ENCODE results near the gene PRR20G. TPM values are rescaled to one million over a fixed set of nuclear protein-coding genes. Genes with fewer than 3 reads are reported as not detected.

The PRR20G gene
- not detected for total RNA-seq

DNA sequence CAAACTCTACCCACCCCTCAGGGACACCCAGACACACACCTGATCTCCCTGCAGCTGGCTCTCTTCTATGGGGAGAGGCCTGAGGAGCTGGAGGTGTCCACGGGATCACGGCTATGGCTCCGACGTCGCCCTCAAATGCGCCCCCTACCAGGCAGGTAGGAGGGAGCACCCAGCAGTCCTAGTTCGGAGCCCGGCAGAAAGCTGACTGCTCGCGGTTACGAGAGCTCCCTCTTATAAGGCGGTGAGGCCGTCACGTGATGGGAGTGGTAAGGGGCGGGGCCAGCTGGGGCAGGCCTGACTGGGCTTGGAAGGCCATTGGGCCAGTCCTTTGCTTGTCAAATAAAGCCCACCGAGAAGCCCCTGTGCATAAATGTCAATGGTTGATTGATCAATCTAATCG is at the start of gene PRR20G:
PRR20G (minus strand) TSS at position 207 of the 400 bp plus-strand sequence. CDS start 681 bp downstream, outside the sequence.
- Mint-ChIP-seq H3K36me3 (ENCODE audit: insufficient read depth in 2 of 2) (peaks cover 2 to 4% of the 10 kb centered on the region in 2 donors), H3K27me3 (ENCODE audit: low read depth) (no peaks in the 10 kb centered on the region), H3K4me3 (no peak within 1 kb of the TSS), H3K27ac (no peak within 1 kb of the TSS), H3K4me1 (ENCODE audit: low read depth) (no peaks in the 10 kb centered on the region), H3K9me3 (peaks cover 7 to 8% of the 10 kb centered on the region in 2 donors)
- ATAC-seq (replicated peaks in 1 of 2): no peak
- DNase-seq: no peak

DNA sequence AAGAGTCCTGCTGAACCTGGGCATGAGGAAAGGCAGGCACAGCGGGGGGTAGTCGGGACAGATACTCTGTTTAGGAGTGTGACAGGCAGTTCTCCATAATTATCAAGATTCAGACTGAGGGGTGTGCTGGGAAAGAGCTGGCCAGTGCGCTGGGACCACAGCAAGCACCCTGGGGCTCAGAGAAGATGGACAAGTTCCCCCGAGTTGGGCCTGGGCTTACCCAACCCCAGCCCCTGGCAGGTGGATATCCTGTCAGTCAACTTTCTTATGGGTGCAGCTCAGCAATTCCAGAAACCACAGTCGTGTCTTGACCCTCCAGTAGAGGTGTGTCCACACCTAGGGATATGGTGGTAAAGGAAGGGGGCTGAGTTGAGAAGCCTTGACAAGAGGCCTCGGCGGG is 49.2 kb upstream of the PRR20G start:
- H3K9me3 Mint-ChIP-seq: peaks cover 9 to 12% of the 10 kb centered on the region in 2 donors
- peaks cover 3 to 9% of the 10 kb centered on the region in 2 donors for H3K36me3 Mint-ChIP-seq (ENCODE audit: insufficient read depth in 2 of 2)
- DNase-seq (no peak), ATAC-seq (replicated peaks in 1 of 2) (no peak)
- H3K4me1 Mint-ChIP-seq (ENCODE audit: low read depth): no peaks in the 10 kb centered on the region
- no peak overlapping the region for H3K27ac Mint-ChIP-seq
- H3K27me3 Mint-ChIP-seq (ENCODE audit: low read depth): peaks cover 13% of the 10 kb centered on the region
- no peak overlapping the region for H3K4me3 Mint-ChIP-seq

- DNase-seq: no peak
- Mint-ChIP-seq H3K9me3 (peaks cover 9 to 15% of the 10 kb centered on the region in 2 donors), H3K27me3 (ENCODE audit: low read depth) (peaks cover 12% of the 10 kb centered on the region), H3K36me3 (ENCODE audit: insufficient read depth in 2 of 2) (peaks cover 3 to 11% of the 10 kb centered on the region in 2 donors), H3K4me1 (ENCODE audit: low read depth) (no peaks in the 10 kb centered on the region), H3K27ac (no peak overlapping the region), H3K4me3 (no peak overlapping the region)
- no peak for ATAC-seq (replicated peaks in 1 of 2)
Measured at GRCh38 chr3:127336101-127336500, 48.3 kb upstream of the PRR20G start.

DNA sequence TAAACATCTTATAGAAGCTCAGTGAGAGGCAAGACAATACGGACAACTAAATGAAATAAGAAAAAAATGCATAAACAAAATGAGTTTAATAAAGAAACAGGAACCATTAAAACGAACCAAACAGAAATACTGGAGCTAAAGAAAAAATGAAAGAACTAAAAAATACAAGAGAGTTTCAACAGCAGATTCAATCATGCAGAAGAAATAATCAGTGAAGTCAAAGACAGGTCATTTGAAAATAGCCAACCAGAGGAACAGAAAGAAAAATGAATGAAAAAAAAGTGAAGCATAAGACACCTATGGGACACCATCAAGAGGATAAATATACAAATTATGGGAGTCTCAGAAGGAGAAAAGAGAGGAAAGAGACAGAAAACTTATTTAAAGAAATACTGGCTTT is 42.5 kb upstream of the PRR20G start:
- H3K4me1 Mint-ChIP-seq (ENCODE audit: low read depth): no peaks in the 10 kb centered on the region
- peaks cover 7 to 17% of the 10 kb centered on the region in 2 donors for H3K9me3 Mint-ChIP-seq
- H3K36me3 Mint-ChIP-seq (ENCODE audit: insufficient read depth in 2 of 2): peaks cover 8% of the 10 kb centered on the region in 2 donors
- DNase-seq (no peak), ATAC-seq (replicated peaks in 1 of 2) (no peak)
- H3K27ac Mint-ChIP-seq: no peak overlapping the region
- H3K4me3 Mint-ChIP-seq: no peak overlapping the region
- H3K27me3 Mint-ChIP-seq (ENCODE audit: low read depth): no peaks in the 10 kb centered on the region

GRCh38 chr3:127329631-127330285 is 41.9 kb upstream of the PRR20G start:
- Mint-ChIP-seq H3K4me1 (ENCODE audit: low read depth) (no peaks in the 10 kb centered on the region), H3K4me3 (no peak overlapping the region), H3K9me3 (peaks cover 7 to 15% of the 10 kb centered on the region in 2 donors), H3K27me3 (ENCODE audit: low read depth) (no peaks in the 10 kb centered on the region), H3K27ac (no peak overlapping the region), H3K36me3 (ENCODE audit: insufficient read depth in 2 of 2) (peaks cover 7 to 8% of the 10 kb centered on the region in 2 donors)
- ATAC-seq (replicated peaks in 1 of 2) (no peak), DNase-seq (no peak)

- DNase-seq (no peak), ATAC-seq (replicated peaks in 1 of 2) (no peak)
- Mint-ChIP-seq H3K4me3 (no peak overlapping the region), H3K4me1 (ENCODE audit: low read depth) (no peaks in the 10 kb centered on the region), H3K27me3 (ENCODE audit: low read depth) (no peaks in the 10 kb centered on the region), H3K9me3 (peaks cover 5 to 15% of the 10 kb centered on the region in 2 donors), H3K27ac (no peak overlapping the region), H3K36me3 (ENCODE audit: insufficient read depth in 2 of 2) (peaks cover 5 to 8% of the 10 kb centered on the region in 2 donors)
Measured at GRCh38 chr3:127328421-127328820, 40.6 kb upstream of the PRR20G start.

DNA sequence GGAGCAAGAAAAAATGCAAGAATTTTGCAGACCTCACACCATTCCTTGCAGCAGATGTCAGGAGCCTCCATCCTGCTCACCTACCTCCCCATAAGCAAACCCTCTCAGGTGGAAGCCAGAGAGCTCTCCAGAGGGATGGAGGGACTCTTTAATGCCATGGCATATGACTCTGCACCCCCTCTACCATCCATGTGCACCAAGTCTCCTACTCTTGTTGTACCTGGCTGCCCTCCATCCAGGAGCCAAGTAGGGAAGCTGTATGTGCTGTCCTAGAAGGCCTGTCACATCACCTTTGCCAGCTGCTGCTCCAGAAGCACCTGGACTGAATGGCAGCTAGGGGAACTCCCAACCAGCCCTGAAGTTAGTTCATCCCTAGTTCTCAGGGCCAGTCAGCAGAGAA is 38.5 kb upstream of the PRR20G start:
- Mint-ChIP-seq H3K27me3 (ENCODE audit: low read depth) (no peaks in the 10 kb centered on the region), H3K27ac (no peak overlapping the region), H3K36me3 (ENCODE audit: insufficient read depth in 2 of 2) (peaks cover 5% of the 10 kb centered on the region in 2 donors), H3K4me3 (no peak overlapping the region), H3K4me1 (ENCODE audit: low read depth) (no peaks in the 10 kb centered on the region), H3K9me3 (peaks cover 5 to 11% of the 10 kb centered on the region in 2 donors)
- DNase-seq: no peak
- ATAC-seq (replicated peaks in 1 of 2): no peak

GRCh38 chr3:127325629-127325961 is 37.7 kb upstream of the PRR20G start:
- H3K4me1 Mint-ChIP-seq (ENCODE audit: low read depth): no peaks in the 10 kb centered on the region
- peaks cover 10% of the 10 kb centered on the region in 2 donors for H3K9me3 Mint-ChIP-seq
- H3K4me3 Mint-ChIP-seq: no peak overlapping the region
- H3K27ac Mint-ChIP-seq: no peak overlapping the region
- no peak for ATAC-seq (replicated peaks in 1 of 2)
- no peak for DNase-seq
- H3K27me3 Mint-ChIP-seq (ENCODE audit: low read depth): no peaks in the 10 kb centered on the region
- H3K36me3 Mint-ChIP-seq (ENCODE audit: insufficient read depth in 2 of 2): peaks cover 5% of the 10 kb centered on the region in 2 donors

- Mint-ChIP-seq H3K9me3 (peaks cover 5 to 8% of the 10 kb centered on the region in 2 donors), H3K36me3 (ENCODE audit: insufficient read depth in 2 of 2) (peaks cover under 1 to 2% of the 10 kb centered on the region in 2 donors), H3K4me3 (no peak overlapping the region), H3K4me1 (ENCODE audit: low read depth) (no peaks in the 10 kb centered on the region), H3K27me3 (ENCODE audit: low read depth) (no peaks in the 10 kb centered on the region), H3K27ac (no peak overlapping the region)
- DNase-seq (no peak), ATAC-seq (replicated peaks in 1 of 2) (no peak)
Measured at GRCh38 chr3:127324913-127325628, 37.2 kb upstream of the PRR20G start.

GRCh38 chr3:127324076-127324475 is 36.2 kb upstream of the PRR20G start:
- H3K4me3 Mint-ChIP-seq: no peak overlapping the region
- H3K27ac Mint-ChIP-seq: no peak overlapping the region
- ATAC-seq (replicated peaks in 1 of 2) (no peak), DNase-seq (no peak)
- no peaks in the 10 kb centered on the region for H3K36me3 Mint-ChIP-seq (ENCODE audit: insufficient read depth in 2 of 2)
- no peaks in the 10 kb centered on the region for H3K27me3 Mint-ChIP-seq (ENCODE audit: low read depth)
- H3K4me1 Mint-ChIP-seq (ENCODE audit: low read depth): no peaks in the 10 kb centered on the region
- H3K9me3 Mint-ChIP-seq: peaks cover 4 to 5% of the 10 kb centered on the region in 2 donors

DNA sequence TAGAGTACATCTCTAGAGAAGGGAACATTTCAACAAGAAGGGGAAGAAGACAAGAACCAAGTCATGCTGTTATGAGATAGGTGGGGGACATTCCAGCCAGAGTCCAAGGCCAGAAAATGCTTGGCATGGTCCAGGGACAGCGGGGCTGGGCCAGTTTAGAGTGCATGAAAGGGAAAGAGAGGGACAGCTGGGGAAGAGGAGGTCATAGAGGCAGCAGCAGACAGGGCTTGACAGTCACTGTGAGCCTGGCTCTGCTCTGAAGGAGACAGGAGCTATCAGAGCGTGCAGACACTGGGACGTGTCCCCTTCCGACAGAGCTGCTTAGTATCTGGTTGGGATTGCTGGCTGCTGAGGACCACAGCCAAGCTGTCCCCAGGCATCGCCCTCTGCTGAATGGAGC is 35.7 kb upstream of the PRR20G start:
- Mint-ChIP-seq H3K4me3 (no peak overlapping the region), H3K27ac (no peak overlapping the region), H3K36me3 (ENCODE audit: insufficient read depth in 2 of 2) (no peaks in the 10 kb centered on the region), H3K9me3 (peaks cover 4 to 5% of the 10 kb centered on the region in 2 donors), H3K4me1 (ENCODE audit: low read depth) (no peaks in the 10 kb centered on the region), H3K27me3 (ENCODE audit: low read depth) (no peaks in the 10 kb centered on the region)
- no peak for ATAC-seq (replicated peaks in 1 of 2)
- no peak for DNase-seq

- ATAC-seq (replicated peaks in 1 of 2): no peak
Measured at GRCh38 chr3:127321371-127321770, 33.5 kb upstream of the PRR20G start.

GRCh38 chr3:127320529-127321121 is 32.8 kb upstream of the PRR20G start:
- Mint-ChIP-seq H3K36me3 (ENCODE audit: insufficient read depth in 2 of 2) (no peaks in the 10 kb centered on the region), H3K4me3 (no peak overlapping the region), H3K9me3 (peaks cover 0 to 5% of the 10 kb centered on the region in 2 donors), H3K27me3 (ENCODE audit: low read depth) (no peaks in the 10 kb centered on the region), H3K4me1 (ENCODE audit: low read depth) (no peaks in the 10 kb centered on the region), H3K27ac (no peak overlapping the region)
- no peak for ATAC-seq (replicated peaks in 1 of 2)
- no peak for DNase-seq

More at GRCh38 chr3:127321371-127321770, 33.5 kb upstream of the PRR20G start:
- H3K27ac Mint-ChIP-seq: no peak overlapping the region
- no peak for DNase-seq
- no peaks in the 10 kb centered on the region for H3K4me1 Mint-ChIP-seq (ENCODE audit: low read depth)
- peaks cover 0 to 5% of the 10 kb centered on the region in 2 donors for H3K9me3 Mint-ChIP-seq
- H3K36me3 Mint-ChIP-seq (ENCODE audit: insufficient read depth in 2 of 2): no peaks in the 10 kb centered on the region
- H3K27me3 Mint-ChIP-seq (ENCODE audit: low read depth): no peaks in the 10 kb centered on the region
- no peak overlapping the region for H3K4me3 Mint-ChIP-seq

All from activated T-cell treated with anti-CD3 and anti-CD28 coated beads, Interleukin-2, amount 50 U/mL, for 72 hours (primary cell).